ENCODE data around the gene RTN4RL1. TPM values are rescaled to one million over a fixed set of nuclear protein-coding genes. Genes with fewer than 3 reads are reported as not detected.

RTN4RL1 gene
- total RNA-seq, 1 experiment from 2014 or later: not detected

GRCh38 chr17:1948517-1948825 is 76.7 kb downstream of the RTN4RL1 start:
- no peak for DNase-seq (ENCODE audit: low spot score)

- DNase-seq (ENCODE audit: low spot score): no peak
Measured at GRCh38 chr17:1947743-1948516, 77.2 kb downstream of the RTN4RL1 start.

GRCh38 chr17:1947229-1947742 is 77.8 kb downstream of the RTN4RL1 start:
- no peak for DNase-seq (ENCODE audit: low spot score)

- DNase-seq (ENCODE audit: low spot score): no peak
Measured at GRCh38 chr17:1946021-1946932, 78.9 kb downstream of the RTN4RL1 start.

GRCh38 chr17:1945621-1946020 is 79.5 kb downstream of the RTN4RL1 start:
- no peak for DNase-seq (ENCODE audit: low spot score)

- DNase-seq (ENCODE audit: low spot score): no peak
Measured at GRCh38 chr17:1943436-1943831, 81.7 kb downstream of the RTN4RL1 start.

GRCh38 chr17:1942666-1943435 is 82.3 kb downstream of the RTN4RL1 start:
- DNase-seq (ENCODE audit: low spot score): no peak

GRCh38 chr17:1942066-1942365 is 83.1 kb downstream of the RTN4RL1 start:
- no peak for DNase-seq (ENCODE audit: low spot score)

- no peak for DNase-seq (ENCODE audit: low spot score)
Measured at GRCh38 chr17:1941272-1942065, 83.7 kb downstream of the RTN4RL1 start.

GRCh38 chr17:1940810-1941185 is 84.3 kb downstream of the RTN4RL1 start:
- no peak for DNase-seq (ENCODE audit: low spot score)

GRCh38 chr17:1939981-1940809 is 84.9 kb downstream of the RTN4RL1 start:
- no peak for DNase-seq (ENCODE audit: low spot score)

- DNase-seq (ENCODE audit: low spot score): no peak
Measured at GRCh38 chr17:1937461-1937860, 87.7 kb downstream of the RTN4RL1 start.

- DNase-seq (ENCODE audit: low spot score): no peak
Measured at GRCh38 chr17:1936766-1937165, 88.4 kb downstream of the RTN4RL1 start.

GRCh38 chr17:1934901-1935300 is 90.2 kb downstream of the RTN4RL1 start:
- no peak for DNase-seq (ENCODE audit: low spot score)

- no peak for DNase-seq (ENCODE audit: low spot score)
Measured at GRCh38 chr17:1933875-1934715, 91.0 kb downstream of the RTN4RL1 start.

GRCh38 chr17:1931844-1932579 is 93.1 kb downstream of the RTN4RL1 start:
- DNase-seq (ENCODE audit: low spot score): no peak

GRCh38 chr17:1930337-1930645 is 94.8 kb downstream of the RTN4RL1 start:
- DNase-seq (ENCODE audit: low spot score): no peak

GRCh38 chr17:1928976-1929375 is 96.2 kb downstream of the RTN4RL1 start:
- no peak for DNase-seq (ENCODE audit: low spot score)

- DNase-seq (ENCODE audit: low spot score): no peak
Measured at GRCh38 chr17:1920948-1921351, 104.2 kb downstream of the RTN4RL1 start.
